ENCODE data around the gene GALR2. TPM values are rescaled to one million over a fixed set of nuclear protein-coding genes. Genes with fewer than 3 reads are reported as not detected.

GALR2 gene
- total RNA-seq, 1 donor from 2014 or later: 0.36 TPM

- H3K36me3 ChIP-seq (ENCODE audit: insufficient read depth, low read length): no peaks in the 10 kb centered on the region
- Mint-ChIP-seq H3K27ac (ENCODE audit: unreplicated experiment) (no peak overlapping the region), H3K9me3 (ENCODE audit: unreplicated experiment) (no peaks in the 10 kb centered on the region), H3K4me3 (ENCODE audit: unreplicated experiment) (no peak overlapping the region), H3K27me3 (ENCODE audit: low read depth, unreplicated experiment) (peaks cover 31% of the 10 kb centered on the region), H3K4me1 (ENCODE audit: low read depth, unreplicated experiment) (no peaks in the 10 kb centered on the region), H3K36me3 (ENCODE audit: low read depth, unreplicated experiment) (no peaks in the 10 kb centered on the region)
- no peaks in the 10 kb centered on the region for H3K9me3 ChIP-seq (ENCODE audit: insufficient read depth, low read depth, low read length)
- FAIRE-seq (no peak), DNase-seq (ENCODE audit: low read depth) (no peak)
- TF ChIP-seq CTCF (IDR thresholded peaks at IDR 0.05; ENCODE audit: insufficient read depth, low read depth, low read length) (no peak), EZH2 (IDR thresholded peaks at IDR 0.05; ENCODE audit: insufficient read depth, low read length) (no peak)
- no peak overlapping the region for H3K27ac ChIP-seq (ENCODE audit: low read depth, low read length)
- peaks cover 4% of the 10 kb centered on the region for H3K4me1 ChIP-seq (ENCODE audit: insufficient read depth, low read length)
- no peaks in the 10 kb centered on the region for H4K20me1 ChIP-seq (ENCODE audit: insufficient read depth, low read length)
- H3K4me2 ChIP-seq (ENCODE audit: low read length): no peak overlapping the region
- H3K79me2 ChIP-seq (ENCODE audit: insufficient read depth, low read length): no peaks in the 10 kb centered on the region
- H3K9ac ChIP-seq (ENCODE audit: low read length): no peak overlapping the region
- no peak overlapping the region for H2AFZ ChIP-seq (ENCODE audit: low read depth, low read length)
- no peak overlapping the region for H3K4me3 ChIP-seq (ENCODE audit: insufficient read depth, low read depth, low read length)
- H3K27me3 ChIP-seq (ENCODE audit: insufficient read depth, low read length): peaks cover 3% of the 10 kb centered on the region
Measured at GRCh38 chr17:76125391-76125675, 50.8 kb downstream of the GALR2 start.

GRCh38 chr17:76125922-76126321, 51.3 kb downstream of the GALR2 start:
- TF ChIP-seq EZH2 (IDR thresholded peaks at IDR 0.05; ENCODE audit: insufficient read depth, low read length) (no peak), CTCF (IDR thresholded peaks at IDR 0.05; ENCODE audit: insufficient read depth, low read depth, low read length) (no peak)
- Mint-ChIP-seq H3K27ac (ENCODE audit: unreplicated experiment) (no peak overlapping the region), H3K27me3 (ENCODE audit: low read depth, unreplicated experiment) (peaks cover 32% of the 10 kb centered on the region), H3K36me3 (ENCODE audit: low read depth, unreplicated experiment) (no peaks in the 10 kb centered on the region), H3K4me1 (ENCODE audit: low read depth, unreplicated experiment) (no peaks in the 10 kb centered on the region), H3K9me3 (ENCODE audit: unreplicated experiment) (no peaks in the 10 kb centered on the region), H3K4me3 (ENCODE audit: unreplicated experiment) (no peak overlapping the region)
- Histone ChIP-seq H3K4me3 (ENCODE audit: insufficient read depth, low read depth, low read length) (no peak overlapping the region), H2AFZ (ENCODE audit: low read depth, low read length) (no peak overlapping the region), H3K79me2 (ENCODE audit: insufficient read depth, low read length) (no peaks in the 10 kb centered on the region), H3K9ac (ENCODE audit: low read length) (no peak overlapping the region), H3K27me3 (ENCODE audit: insufficient read depth, low read length) (peaks cover 6% of the 10 kb centered on the region), H3K27ac (ENCODE audit: low read depth, low read length) (no peak overlapping the region), H3K4me2 (ENCODE audit: low read length) (no peak overlapping the region), H3K9me3 (ENCODE audit: insufficient read depth, low read depth, low read length) (no peaks in the 10 kb centered on the region), H4K20me1 (ENCODE audit: insufficient read depth, low read length) (no peaks in the 10 kb centered on the region), H3K36me3 (ENCODE audit: insufficient read depth, low read length) (no peaks in the 10 kb centered on the region), H3K4me1 (ENCODE audit: insufficient read depth, low read length) (peaks cover 4% of the 10 kb centered on the region)
- FAIRE-seq (no peak), DNase-seq (ENCODE audit: low read depth) (no peak)

Small RNA genes within 50 kb of the gene (microRNA-seq; reads per million reads assigned to microRNA genes)
- 8.8 reads per million, percentile 32 among the genes with 10 or more reads in this experiment for gene MIR6868

Other genes with a start within 250 kb of the GALR2 start
- 2.5 and 2.7 TPM in 2 replicates for gene UNC13D, start 230.4 kb upstream of the GALR2 start, total RNA-seq
- 65.6 and 72.6 TPM in 2 replicates for gene WBP2, start 219.4 kb upstream of the GALR2 start, total RNA-seq
- 5.6 and 5.9 TPM in 2 replicates for gene TRIM47, start 196.2 kb upstream of the GALR2 start, total RNA-seq
- gene TRIM65, start 177.8 kb upstream of the GALR2 start, total RNA-seq: 15.4 and 20.1 TPM in 2 replicates
- 58.9 and 65.6 TPM in 2 replicates for gene MRPL38, start 169.9 kb upstream of the GALR2 start, total RNA-seq
- 5.1 and 5.2 TPM in 2 replicates for gene FBF1, start 133.7 kb upstream of the GALR2 start, total RNA-seq
- 56.8 and 61.3 TPM in 2 replicates for gene ACOX1, start 95.6 kb upstream of the GALR2 start, total RNA-seq
- 17.7 and 19.0 TPM in 2 replicates for gene TEN1, start 95.5 kb upstream of the GALR2 start, total RNA-seq
- 5.0 and 7.5 TPM in 2 replicates for gene CDK3, start 73.9 kb upstream of the GALR2 start, total RNA-seq
- not detected in 2 replicates for gene EVPL, start 47.5 kb upstream of the GALR2 start, total RNA-seq
- 74.3 and 75.3 TPM in 2 replicates for gene SRP68, start 2.3 kb upstream of the GALR2 start, total RNA-seq
- gene ZACN, start 4.4 kb downstream of the GALR2 start, total RNA-seq: 0.23 TPM in 1 of 2 replicates, not detected in the other
- gene EXOC7, start 29.0 kb downstream of the GALR2 start, total RNA-seq: 145 and 154 TPM in 2 replicates
- gene FOXJ1, start 66.5 kb downstream of the GALR2 start, total RNA-seq: 0.31 and 0.48 TPM in 2 replicates
- gene RNF157, start 165.7 kb downstream of the GALR2 start, total RNA-seq: 1.4 and 1.8 TPM in 2 replicates
- 32.8 and 34.6 TPM in 2 replicates for gene UBALD2, start 190.6 kb downstream of the GALR2 start, total RNA-seq
- 2.5 and 3.8 TPM in 2 replicates for gene QRICH2, start 233.5 kb downstream of the GALR2 start, total RNA-seq